Natural killer cell treated with Interleukin-12 subunit alpha and Interleukin-12 subunit beta and Interleukin-15 and Interleukin-18, amount 100 ng/mL, for 72 hours (primary cell): ENCODE data around the gene PCBP1. TPM values are rescaled to one million over a fixed set of nuclear protein-coding genes. Genes with fewer than 3 reads are reported as not detected.
"Not testable (repeated sequence)": the region's sequence is repeated elsewhere in the genome, so short reads cannot be mapped to it uniquely, and the experiment has no call there.

Experiments used
- ATAC-seq, 2 donors: fragments of 150-1000 bp; cut with Tn5 transposase in 1 of 2; sonication (Bioruptor Pico), chemical (Tn5 transposase) in 1 of 2; 2 replicates each; pipeline ENCODE4 v1.10.0; 2021
- DNase-seq: peaks from one replicate; pipeline ENCODE4 v3.0.0; 2022; ENCODE audit warnings: low spot score
- H3K27ac Mint-ChIP-seq, 2 donors: 1 replicate in 1 of 2; 2 replicates in 1 of 2; pipeline ENCODE4 v1.8.0; 2022; ENCODE audit warnings: mixed read lengths in 2 of 2, mild to moderate bottlenecking in 1 of 2, moderate library complexity in 1 of 2
- H3K27me3 Mint-ChIP-seq, 2 donors: 1 replicate in 1 of 2; 2 replicates in 1 of 2; pipeline ENCODE4 v1.8.0; 2022; ENCODE audit warnings: mixed read lengths in 2 of 2
- H3K36me3 Mint-ChIP-seq: one replicate; pipeline ENCODE4 v1.8.0; 2022; ENCODE audit warnings: mixed read lengths
- H3K4me1 Mint-ChIP-seq, 2 donors: 1 replicate in 1 of 2; 2 replicates in 1 of 2; pipeline ENCODE4 v1.8.0; 2022; ENCODE audit warnings: low read depth in 2 of 2, mixed read lengths in 2 of 2, mild to moderate bottlenecking in 1 of 2
- H3K4me3 Mint-ChIP-seq: one replicate; pipeline ENCODE4 v1.8.0; 2022; ENCODE audit warnings: mixed read lengths
- H3K9me3 Mint-ChIP-seq: 2 replicates; pipeline ENCODE4 v1.8.0; 2022; ENCODE audit warnings: mixed read lengths
- total RNA-seq, 2 donors: library from RNA; stranded (reverse); gene quantifications; one replicate each; pipeline ENCODE4 v1.2.3, GENCODE V29; 2022

The PCBP1 gene
- total RNA-seq, 2 donors from 2014 or later = 357 to 363 TPM

- DNase-seq (no peak), ATAC-seq (no peak)
- Mint-ChIP-seq H3K4me1 (peaks cover 24 to 31% of the 10 kb centered on the region in 2 donors), H3K9me3 (no peaks in the 10 kb centered on the region), H3K36me3 (no peaks in the 10 kb centered on the region), H3K27ac (peak overlapping the region in 1 of 2 donors; percentile 30), H3K27me3 (no peaks in the 10 kb centered on the region), H3K4me3 (no peak overlapping the region)
Observed at GRCh38 chr2:70116936-70117552, 29.8 kb downstream of the PCBP1 start.

- no peak for ATAC-seq
- H3K9me3 Mint-ChIP-seq = no peaks in the 10 kb centered on the region
- no peaks in the 10 kb centered on the region for H3K27me3 Mint-ChIP-seq
- H3K4me3 Mint-ChIP-seq = no peak overlapping the region
- peaks cover 36 to 43% of the 10 kb centered on the region in 2 donors for H3K4me1 Mint-ChIP-seq
- no peaks in the 10 kb centered on the region for H3K36me3 Mint-ChIP-seq
- DNase-seq = peak; percentile 44
- H3K27ac Mint-ChIP-seq = peak overlapping the region; percentile 39 to 58
Observed at GRCh38 chr2:70118798-70119454, 31.6 kb downstream of the PCBP1 start.

GRCh38 chr2:70121627-70122372, 34.5 kb downstream of the PCBP1 start:
- Mint-ChIP-seq H3K27ac (peak overlapping the region; percentile 93 to 100), H3K27me3 (no peaks in the 10 kb centered on the region), H3K9me3 (no peaks in the 10 kb centered on the region), H3K4me1 (peaks cover 59 to 68% of the 10 kb centered on the region in 2 donors), H3K4me3 (no peak overlapping the region), H3K36me3 (no peaks in the 10 kb centered on the region)
- DNase-seq (peak; percentile 58), ATAC-seq (no peak)

- Mint-ChIP-seq H3K27ac (peak overlapping the region; percentile 93 to 100), H3K27me3 (no peaks in the 10 kb centered on the region), H3K4me1 (peaks cover 56 to 66% of the 10 kb centered on the region in 2 donors), H3K9me3 (no peaks in the 10 kb centered on the region), H3K36me3 (no peaks in the 10 kb centered on the region), H3K4me3 (peak overlapping the region; percentile 87)
- ATAC-seq = no peak
- peak; percentile 34 for DNase-seq
Observed at GRCh38 chr2:70122470-70122869, 35.2 kb downstream of the PCBP1 start.

GRCh38 chr2:70123051-70123828, 36.0 kb downstream of the PCBP1 start:
- no peaks in the 10 kb centered on the region for H3K9me3 Mint-ChIP-seq
- peak; percentile 59 for DNase-seq
- H3K27me3 Mint-ChIP-seq = no peaks in the 10 kb centered on the region
- no peak for ATAC-seq
- H3K4me1 Mint-ChIP-seq = peaks cover 60 to 69% of the 10 kb centered on the region in 2 donors
- H3K4me3 Mint-ChIP-seq = peak overlapping the region; percentile 87
- peak overlapping the region; percentile 93 to 100 for H3K27ac Mint-ChIP-seq
- H3K36me3 Mint-ChIP-seq = no peaks in the 10 kb centered on the region

- ATAC-seq = no peak
- Mint-ChIP-seq H3K9me3 (no peaks in the 10 kb centered on the region), H3K4me1 (peaks cover 59 to 68% of the 10 kb centered on the region in 2 donors), H3K4me3 (peak overlapping the region; percentile 87), H3K27me3 (no peaks in the 10 kb centered on the region), H3K27ac (peak overlapping the region; percentile 93 to 100), H3K36me3 (no peaks in the 10 kb centered on the region)
- DNase-seq = no peak
Observed at GRCh38 chr2:70123829-70124116, 36.5 kb downstream of the PCBP1 start.

GRCh38 chr2:70124983-70125480, 37.8 kb downstream of the PCBP1 start:
- Mint-ChIP-seq H3K36me3 (no peaks in the 10 kb centered on the region), H3K9me3 (no peaks in the 10 kb centered on the region), H3K27ac (peak overlapping the region; percentile 93 to 100), H3K27me3 (no peaks in the 10 kb centered on the region), H3K4me1 (peaks cover 57 to 68% of the 10 kb centered on the region in 2 donors), H3K4me3 (peak overlapping the region; percentile 87)
- peak; percentile 62 to 66 for ATAC-seq
- peak; percentile 69 for DNase-seq

GRCh38 chr2:70125498-70125898, 38.2 kb downstream of the PCBP1 start:
- no peaks in the 10 kb centered on the region for H3K9me3 Mint-ChIP-seq
- peak overlapping the region; percentile 93 to 100 for H3K27ac Mint-ChIP-seq
- H3K27me3 Mint-ChIP-seq = no peaks in the 10 kb centered on the region
- ATAC-seq (no peak), DNase-seq (peak; percentile 13)
- no peaks in the 10 kb centered on the region for H3K36me3 Mint-ChIP-seq
- peak overlapping the region; percentile 87 for H3K4me3 Mint-ChIP-seq
- H3K4me1 Mint-ChIP-seq = peaks cover 61 to 70% of the 10 kb centered on the region in 2 donors

GRCh38 chr2:70126413-70126812, 39.1 kb downstream of the PCBP1 start:
- H3K4me1 Mint-ChIP-seq = peaks cover 61 to 67% of the 10 kb centered on the region in 2 donors
- H3K36me3 Mint-ChIP-seq = no peaks in the 10 kb centered on the region
- peak; percentile 31 for DNase-seq
- peak overlapping the region; percentile 93 to 100 for H3K27ac Mint-ChIP-seq
- H3K9me3 Mint-ChIP-seq = no peaks in the 10 kb centered on the region
- H3K4me3 Mint-ChIP-seq = peak overlapping the region; percentile 87
- ATAC-seq = no peak
- no peaks in the 10 kb centered on the region for H3K27me3 Mint-ChIP-seq

GRCh38 chr2:70128005-70128404, 40.7 kb downstream of the PCBP1 start:
- H3K4me1 Mint-ChIP-seq = peaks cover 61 to 67% of the 10 kb centered on the region in 2 donors
- no peaks in the 10 kb centered on the region for H3K36me3 Mint-ChIP-seq
- no peak for ATAC-seq
- no peaks in the 10 kb centered on the region for H3K9me3 Mint-ChIP-seq
- H3K27me3 Mint-ChIP-seq = no peaks in the 10 kb centered on the region
- no peak for DNase-seq
- H3K4me3 Mint-ChIP-seq = no peak overlapping the region
- peak overlapping the region in 1 of 2 donors; percentile 70 for H3K27ac Mint-ChIP-seq

GRCh38 chr2:70131344-70132143, 44.3 kb downstream of the PCBP1 start:
- peak; percentile 56 to 58 for ATAC-seq
- DNase-seq, H3K9me3 Mint-ChIP-seq, H3K27me3 Mint-ChIP-seq, H3K36me3 Mint-ChIP-seq: not testable (repeated sequence)
- peak overlapping the region; percentile 94 for H3K4me3 Mint-ChIP-seq
- H3K4me1 Mint-ChIP-seq = peaks cover 60 to 65% of the 10 kb centered on the region in 2 donors
- peak overlapping the region; percentile 99 to 100 for H3K27ac Mint-ChIP-seq

GRCh38 chr2:70132244-70133126, 45.2 kb downstream of the PCBP1 start:
- H3K27me3 Mint-ChIP-seq = no peaks in the 10 kb centered on the region
- DNase-seq (no peak), ATAC-seq (peak; percentile 52 to 55)
- peaks cover 61 to 62% of the 10 kb centered on the region in 2 donors for H3K4me1 Mint-ChIP-seq
- no peaks in the 10 kb centered on the region for H3K9me3 Mint-ChIP-seq
- peak overlapping the region; percentile 94 for H3K4me3 Mint-ChIP-seq
- no peaks in the 10 kb centered on the region for H3K36me3 Mint-ChIP-seq
- H3K27ac Mint-ChIP-seq = peak overlapping the region; percentile 99 to 100
